Right forelimb (tissue), 1 donor: ENCODE data around the gene IL15RA.
"Not testable (repeated sequence)": the region's sequence is repeated elsewhere in the genome, so short reads cannot be mapped to it uniquely, and the experiment has no call there.

Source experiments
- DNase-seq: peaks from one replicate; pipeline ENCODE4 v3.0.0-alpha.2; 2018

Gene IL15RA

DNA sequence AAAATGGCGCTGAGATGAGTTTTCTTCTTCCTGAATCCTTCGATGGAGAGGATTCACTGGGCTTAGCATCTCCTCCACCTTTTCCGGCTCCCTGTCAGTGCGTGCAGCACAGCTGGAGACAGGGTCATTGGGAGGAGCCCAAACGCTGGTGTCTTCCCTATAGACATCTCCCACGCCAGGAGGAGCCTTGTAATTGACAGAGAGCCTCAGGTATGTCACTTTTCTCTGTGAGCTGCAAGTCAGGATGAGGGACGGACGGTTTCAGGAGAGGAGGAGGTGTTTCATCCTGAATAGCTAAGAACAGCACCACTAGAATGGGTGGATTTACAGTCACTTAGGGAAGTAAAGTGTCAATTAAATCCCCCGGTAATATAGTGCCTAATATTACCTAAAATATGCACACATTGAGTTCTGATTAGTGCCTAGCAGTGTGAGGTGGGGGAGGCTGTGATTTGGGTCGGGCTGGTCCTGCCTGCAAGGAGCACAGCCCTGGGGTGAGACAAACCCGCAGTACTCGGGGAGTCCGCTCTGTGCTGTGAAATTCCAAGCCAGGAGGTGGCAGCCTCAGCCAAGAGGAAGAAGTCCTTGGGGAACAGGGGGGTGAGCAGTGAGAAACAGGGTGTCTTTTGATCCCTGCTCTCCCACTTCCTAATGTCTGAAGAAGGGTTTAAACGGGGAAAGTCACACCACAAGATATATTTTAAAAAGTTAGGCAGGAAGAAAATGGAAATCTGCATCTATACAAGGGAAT lies 28.2 kb downstream of the IL15RA start:
- no peak for DNase-seq

DNA sequence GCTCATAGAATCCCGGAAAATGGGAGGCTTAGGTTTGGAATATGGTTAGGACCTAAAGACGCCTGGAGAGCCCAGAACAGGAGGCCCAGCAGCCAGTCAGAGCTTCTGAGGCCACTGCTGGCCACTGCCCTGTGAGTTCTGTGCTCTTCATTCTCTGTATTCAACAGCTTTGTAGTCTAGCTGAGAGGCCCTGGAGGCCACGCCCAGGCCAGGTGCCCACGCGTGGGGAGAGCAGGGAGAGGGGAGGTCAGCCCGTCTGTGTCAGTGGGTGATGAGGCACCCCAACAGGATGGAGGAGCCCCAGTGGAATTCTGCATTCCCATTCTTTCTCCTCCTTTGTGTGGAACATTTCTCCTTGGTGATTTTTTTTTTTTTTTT lies 29.1 kb downstream of the IL15RA start:
- DNase-seq = no peak

DNA sequence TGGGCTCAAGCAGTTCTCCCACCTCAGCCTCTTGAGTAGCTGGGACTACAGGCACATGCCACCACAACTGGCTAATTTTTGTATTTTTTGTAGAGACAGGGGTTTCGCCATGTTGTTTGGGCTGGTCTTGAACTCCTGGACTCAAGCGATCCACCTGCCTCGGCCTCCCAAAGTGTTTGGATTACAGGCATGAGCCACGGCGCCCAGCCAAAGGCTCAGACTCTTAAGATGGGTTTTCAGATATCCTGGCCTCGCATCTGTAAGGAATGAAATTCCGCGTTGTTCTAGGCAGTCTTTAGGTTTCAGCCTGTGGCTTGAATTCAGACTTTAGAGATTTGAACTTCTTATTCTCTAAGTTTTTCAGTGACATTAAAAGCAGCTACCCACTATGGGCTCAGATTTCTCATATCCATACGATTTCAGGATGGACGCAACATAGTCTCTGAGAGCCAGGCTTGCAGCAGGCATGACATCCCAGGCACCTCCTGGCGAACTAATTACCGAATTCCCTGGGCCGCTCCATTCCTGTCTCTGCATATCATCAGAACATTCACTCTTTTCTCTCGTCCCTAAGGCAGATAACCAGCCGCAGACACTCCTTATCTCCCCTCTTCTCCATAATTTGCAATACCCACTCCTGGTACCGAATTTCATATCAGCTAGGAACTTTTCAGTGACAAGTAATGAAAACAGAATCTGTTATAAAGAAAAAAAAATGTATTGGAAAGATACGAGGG lies 29.7 kb downstream of the IL15RA start:
- no peak for DNase-seq

DNA sequence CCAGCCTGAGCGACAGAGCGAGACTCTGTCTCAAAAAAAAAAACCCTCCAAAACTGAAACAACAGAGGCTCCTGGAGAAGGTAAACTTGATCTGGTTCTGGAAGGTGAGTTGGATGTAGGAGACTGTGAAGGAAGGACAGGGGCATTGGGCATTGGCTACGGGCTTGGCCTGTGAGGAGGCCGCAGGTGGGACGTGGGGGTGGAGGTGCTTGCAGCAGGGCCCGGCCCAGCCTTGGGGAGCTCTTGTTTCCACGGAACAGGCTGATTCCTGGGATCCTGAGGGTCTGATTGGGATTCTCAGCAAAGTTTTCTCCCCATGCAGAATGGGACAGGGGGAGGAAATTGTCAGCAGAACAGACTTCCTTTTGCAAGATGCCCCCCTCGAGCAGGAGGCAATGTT lies 30.6 kb downstream of the IL15RA start:
- DNase-seq = no peak

DNA sequence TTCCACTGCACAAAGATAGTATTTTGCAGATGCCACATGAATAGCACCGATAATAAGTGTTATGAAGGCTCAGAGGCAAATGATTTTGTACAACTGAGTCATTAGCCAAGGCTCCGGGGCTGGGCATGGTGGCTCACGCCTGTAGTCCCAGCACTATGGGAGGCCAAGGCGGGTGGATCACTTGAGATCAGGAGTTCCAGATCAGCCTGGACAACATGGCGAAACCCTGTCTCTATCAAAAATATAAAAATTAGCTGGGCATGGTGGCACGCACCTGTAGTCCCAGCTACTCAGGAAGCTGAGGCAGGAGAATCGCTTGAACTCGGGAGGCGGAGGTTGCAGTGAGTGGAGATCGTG lies 30.9 kb downstream of the IL15RA start:
- DNase-seq = not testable (repeated sequence)

DNA sequence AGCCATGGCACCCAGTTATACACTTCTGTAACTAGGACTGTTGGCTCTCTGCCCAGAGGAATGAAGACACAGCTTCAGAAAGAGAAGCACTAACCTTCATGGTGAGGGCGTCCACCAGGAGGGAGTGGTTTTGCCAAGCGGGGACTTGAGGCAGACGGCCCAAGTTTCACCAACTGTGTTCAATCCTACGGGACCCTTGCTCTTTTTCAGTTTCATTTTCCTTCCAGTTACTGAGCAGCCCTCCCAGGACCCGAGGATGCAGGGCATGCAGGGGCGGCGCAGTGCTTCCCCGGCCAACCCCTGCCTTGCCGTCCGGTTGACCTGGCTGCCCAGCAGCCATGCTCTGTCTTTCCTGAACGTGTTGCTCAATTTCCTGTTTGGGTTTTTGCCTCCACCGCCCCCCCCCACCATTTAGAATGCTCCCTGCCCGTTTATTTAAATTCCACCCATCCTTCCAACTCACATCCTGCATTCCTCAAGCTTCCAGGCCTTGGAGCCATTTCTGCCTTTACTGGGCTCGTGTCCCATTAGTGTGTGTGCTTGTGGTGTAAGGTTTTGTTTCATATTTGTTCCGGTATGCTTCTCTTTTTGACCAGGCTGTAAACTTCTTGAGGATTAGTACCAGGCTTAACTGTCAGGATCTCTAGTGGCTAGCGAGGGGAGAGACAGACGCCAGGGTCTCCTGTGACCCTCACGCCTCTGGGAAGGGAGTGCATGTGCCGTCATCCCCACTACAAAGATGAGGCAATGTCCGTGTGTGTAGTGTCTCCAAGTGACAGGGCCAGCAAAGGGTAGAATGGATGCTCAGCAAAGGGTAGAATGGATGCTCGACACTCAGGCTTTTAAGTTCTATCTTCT lies 31.6 kb downstream of the IL15RA start:
- peak; percentile 84 for DNase-seq

DNA sequence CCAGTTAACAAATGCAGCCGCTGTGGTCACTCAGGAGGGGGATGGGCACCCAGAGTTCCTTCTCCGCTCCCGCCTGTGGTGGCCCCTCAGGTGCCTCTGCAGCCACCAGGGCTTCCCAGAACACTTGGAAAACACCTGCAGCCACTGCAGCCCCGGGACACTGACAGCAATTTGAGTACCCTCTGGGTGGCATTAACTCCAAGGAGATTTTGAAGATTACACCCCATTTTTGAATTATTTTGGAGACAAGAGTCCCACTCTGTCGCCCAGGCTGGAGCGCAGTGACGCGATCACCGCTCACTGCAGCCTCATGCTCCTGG lies 32.2 kb downstream of the IL15RA start:
- DNase-seq = no peak

DNA sequence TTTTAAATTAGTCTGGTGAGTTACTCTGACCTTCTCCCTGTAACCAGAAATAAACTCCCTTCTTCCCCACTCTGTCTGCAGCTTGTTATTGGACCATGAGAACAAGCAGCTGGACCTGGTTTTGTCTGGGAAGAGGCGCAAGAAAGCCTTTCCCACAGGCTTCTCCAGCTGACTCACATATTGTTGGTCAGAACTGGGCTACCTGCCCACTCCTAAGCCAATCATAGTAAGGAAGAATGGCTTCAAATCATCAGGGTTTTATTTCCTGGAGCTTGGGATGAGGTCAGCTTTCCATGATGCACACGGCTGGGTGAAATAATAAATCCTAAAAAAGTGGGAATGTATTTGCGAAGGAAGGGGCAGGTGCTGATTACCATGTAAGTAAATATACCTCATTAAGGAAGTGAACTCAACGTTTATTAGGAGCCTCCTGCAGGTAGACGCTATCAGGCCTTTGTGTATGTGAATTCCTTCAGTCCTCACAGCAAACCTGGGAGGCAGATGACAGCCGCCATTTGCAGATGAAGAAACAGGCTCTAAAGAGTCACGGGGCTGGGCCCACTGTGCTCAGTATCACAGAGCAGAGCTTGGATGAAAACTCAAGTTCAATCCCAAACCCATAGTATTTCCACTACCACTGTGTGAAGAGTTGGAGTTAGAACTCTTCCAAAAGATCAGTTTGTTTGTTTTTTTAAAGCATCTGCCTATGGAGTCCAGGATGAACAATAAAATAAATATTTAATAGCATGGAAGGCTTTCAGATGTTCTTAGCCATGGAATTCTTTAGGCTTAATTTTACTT lies 32.8 kb downstream of the IL15RA start:
- peak; percentile 86 for DNase-seq

DNA sequence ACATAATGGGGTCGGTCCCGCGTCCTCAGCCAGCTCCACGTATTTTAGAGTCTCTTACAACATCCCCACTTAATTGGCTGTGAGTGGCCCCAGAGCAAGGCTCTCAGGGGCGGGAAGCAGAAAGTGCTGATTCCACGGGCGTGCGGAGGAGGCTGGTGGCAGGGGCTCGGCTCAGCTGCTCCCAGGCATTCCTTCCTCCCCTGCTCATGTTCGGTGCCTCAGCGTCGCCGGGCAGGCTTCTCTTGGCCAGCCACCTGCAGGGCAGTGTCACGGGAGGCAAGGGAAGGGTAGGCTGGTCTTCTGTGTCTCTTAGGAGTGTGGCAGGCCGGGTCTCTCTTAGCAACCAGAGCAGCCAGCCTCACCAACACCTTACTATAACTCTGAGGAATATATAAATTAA lies 33.8 kb downstream of the IL15RA start:
- DNase-seq = peak; percentile 66

DNA sequence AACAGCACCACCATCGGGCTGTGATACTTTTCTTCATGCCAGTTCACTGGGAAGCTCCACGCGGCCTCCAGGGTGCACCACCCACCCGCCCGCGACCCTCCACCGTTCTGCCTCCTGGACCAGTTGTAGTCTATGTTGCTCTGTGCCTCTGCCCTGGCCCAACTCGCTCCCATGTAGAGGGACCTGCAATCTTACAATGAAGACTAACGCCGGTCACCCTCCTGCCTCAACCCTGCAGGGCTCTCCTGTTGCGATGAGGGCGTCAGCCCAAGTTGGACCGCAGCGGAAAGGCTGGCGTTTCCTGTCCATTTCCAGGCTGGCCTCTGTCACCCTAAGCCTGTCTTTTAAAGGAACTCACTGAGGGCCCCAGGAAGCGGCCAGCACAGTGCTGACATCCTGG lies 34.9 kb downstream of the IL15RA start:
- DNase-seq = no peak

DNA sequence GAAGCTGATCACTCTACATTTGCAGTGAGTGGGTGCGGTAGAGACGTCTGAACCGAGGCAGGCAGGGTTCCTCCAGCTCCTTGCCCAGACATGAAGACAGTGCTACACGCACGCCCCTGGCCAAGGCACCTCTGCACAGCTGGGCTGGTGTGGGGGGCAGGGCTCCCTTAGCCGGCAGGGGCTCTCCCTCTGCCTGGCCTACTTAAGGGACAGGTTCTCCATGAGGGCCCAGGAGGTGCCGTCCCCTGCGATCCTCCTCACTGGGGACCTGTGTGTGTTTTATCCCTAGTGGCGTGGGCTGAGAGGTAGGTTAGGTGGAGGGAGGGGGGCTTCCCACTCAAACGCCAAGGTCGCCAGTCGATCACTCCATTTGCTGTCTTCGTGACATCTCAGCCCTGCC lies 35.3 kb downstream of the IL15RA start:
- no peak for DNase-seq

DNA sequence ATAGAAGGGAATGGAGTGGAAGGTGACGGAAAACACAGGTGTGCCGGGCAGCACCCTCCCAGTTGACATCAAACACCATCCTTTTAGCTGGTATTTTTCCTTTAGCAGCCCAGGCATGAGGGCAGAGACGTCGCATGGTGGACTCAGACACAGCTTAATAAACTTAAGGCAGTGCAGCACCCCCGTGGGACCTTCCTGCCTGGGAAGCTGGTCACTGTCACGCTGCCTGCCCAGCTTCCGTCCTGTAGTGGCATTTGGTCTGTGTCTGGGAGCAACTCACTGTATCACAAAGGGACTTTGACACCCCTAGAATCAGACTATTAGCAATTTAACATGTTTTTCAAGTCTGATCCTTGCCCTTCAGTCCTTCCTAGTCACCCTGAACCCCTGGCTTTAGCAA lies 35.8 kb downstream of the IL15RA start:
- no peak for DNase-seq

DNA sequence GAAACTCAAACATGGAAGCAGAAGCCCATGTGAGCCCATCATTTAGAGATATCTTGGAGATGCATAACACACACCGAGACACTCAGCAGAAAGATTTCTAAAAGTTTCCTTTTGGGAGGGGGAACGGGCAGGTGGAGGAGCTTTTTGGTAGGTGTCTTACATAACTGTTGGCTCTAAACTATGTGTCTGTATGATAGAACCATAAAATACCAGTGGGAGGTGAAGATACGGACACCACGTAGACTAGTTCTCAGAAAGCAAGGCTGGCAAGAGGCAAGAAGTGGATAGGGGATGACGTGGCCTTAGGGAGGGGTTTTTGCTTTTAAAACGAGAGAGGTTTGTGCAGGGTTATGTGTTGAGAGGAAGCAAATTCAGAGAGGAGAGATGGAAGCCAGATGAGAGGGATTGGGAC lies 36.5 kb downstream of the IL15RA start:
- no peak for DNase-seq

DNA sequence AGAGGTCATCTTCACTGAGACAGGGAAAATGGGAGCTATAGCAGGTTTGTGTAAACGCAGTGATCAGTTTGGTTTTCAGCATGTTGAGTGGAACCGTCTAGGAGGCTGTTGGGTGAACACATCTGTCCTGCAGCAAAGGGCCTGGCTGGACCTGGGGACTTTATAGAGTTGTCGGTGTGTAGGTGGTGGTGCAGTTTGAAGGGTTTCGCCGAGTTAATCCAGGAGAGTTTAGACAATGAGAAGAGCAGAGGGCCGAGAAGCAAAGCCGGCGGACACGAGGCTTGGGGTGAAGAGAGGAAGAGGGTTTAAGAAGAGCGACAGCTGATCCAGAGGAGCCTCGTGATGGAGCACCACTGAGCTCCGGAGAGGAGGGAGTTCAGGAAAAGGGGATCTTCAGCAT lies 39.1 kb downstream of the IL15RA start:
- no peak for DNase-seq

DNA sequence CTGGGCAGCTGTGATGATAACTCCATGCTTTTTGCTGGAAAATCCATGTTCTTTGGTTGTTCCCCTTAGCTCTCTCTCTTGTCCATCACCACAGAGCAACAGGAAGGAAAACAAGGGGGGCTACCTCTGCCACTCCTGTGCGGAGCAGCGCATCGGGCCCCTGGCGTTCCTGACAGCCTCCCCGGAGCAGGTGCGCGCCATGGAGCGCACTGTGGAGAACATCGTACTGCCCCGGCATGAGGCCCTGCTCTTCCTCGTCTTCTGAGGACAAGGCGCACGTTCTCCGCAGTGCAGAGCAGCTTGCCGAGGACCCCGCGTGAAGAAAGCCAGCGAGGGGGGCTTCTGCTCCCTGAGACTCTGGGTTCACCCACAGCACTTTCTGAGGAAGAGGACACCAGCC lies 40.3 kb downstream of the IL15RA start:
- DNase-seq = no peak

DNA sequence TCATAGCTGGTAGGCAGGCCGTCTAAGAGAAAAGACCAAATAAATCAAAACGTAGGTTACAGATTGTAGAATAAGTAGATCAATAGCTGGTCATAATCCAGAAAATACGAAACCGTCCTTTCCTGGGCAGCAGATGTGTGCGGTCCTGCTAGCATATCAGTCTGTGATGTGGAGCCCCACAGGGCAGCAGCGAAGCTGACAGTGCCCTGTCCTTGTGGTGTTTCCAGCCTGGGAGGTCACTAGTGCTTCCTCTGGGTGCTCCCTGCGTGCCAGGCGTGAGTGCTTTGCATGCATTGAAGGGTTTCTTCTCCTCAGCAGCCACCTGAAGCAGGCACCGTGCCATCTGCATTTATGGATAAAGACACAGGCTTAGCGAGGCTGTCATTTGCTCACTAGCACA lies 41.7 kb downstream of the IL15RA start:
- DNase-seq = no peak

DNA sequence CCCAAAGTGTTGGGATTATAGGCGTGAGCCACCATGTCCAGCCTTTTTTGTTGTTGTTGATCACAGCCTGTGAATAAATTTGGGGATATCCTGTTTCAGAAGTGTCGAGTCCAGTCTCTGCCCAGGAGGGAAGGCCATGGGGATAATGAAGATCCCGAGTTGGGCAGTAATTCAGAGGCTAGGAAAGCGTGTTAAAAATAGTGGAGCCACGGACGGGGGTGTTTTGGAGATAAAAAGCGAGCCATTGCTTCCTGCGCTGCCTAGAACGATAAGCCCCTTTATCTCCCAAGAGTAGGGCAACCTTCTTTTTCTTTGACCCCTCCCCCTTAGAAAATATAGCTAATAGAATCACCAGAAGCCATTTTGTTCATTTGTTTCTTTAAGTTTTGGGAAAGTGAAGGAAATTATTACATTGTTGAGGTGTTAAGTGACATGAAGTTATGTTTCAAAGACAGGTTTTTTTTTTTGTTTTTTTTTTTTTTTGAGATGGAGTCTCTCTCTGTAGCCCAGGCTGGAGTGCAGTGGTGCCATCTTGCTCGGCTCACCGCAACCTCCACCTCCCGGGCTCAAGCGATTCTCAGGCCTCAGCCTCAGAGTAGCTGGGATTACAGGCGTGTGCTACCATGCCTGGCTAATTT lies 43.3 kb downstream of the IL15RA start:
- DNase-seq = no peak

DNA sequence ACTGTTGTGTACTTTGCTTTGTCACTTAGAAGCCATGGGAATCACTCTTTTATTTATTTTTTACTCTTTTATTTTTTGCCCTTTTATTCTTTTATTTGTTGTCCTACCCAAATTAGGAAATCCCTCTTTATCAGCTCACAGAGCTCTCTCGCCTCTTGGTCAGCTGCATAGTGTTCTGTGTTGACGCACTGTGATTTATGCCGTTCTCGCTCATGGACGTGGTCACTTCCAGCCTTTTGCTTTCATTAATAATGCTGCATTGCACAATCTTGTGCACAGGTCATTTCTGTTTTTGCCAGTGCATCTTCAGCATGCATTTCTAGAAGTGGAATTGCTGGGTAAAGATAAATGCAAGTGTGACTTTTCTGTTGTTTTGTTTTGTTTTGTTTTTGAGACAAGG lies 45.0 kb downstream of the IL15RA start:
- DNase-seq = no peak

DNA sequence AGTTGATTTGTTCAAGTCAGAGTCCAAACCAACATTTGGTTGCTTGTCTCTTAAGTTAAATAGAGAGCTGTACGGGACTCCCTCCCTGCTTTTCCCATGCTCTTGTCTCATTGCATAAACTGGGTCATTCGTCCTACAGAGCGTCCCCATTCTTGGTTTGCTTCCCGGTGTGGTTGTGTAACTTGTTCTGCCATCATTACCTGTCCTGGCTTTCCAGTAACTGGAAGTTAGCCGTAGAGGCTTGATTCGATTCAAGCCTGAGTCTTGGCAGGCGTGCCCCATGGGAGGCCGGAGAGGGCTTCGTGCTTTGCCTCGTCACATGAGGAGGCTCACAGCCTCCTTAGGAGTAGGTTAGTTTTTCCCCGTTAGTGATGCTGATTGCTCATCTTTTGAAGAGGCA lies 47.1 kb downstream of the IL15RA start:
- no peak for DNase-seq

DNA sequence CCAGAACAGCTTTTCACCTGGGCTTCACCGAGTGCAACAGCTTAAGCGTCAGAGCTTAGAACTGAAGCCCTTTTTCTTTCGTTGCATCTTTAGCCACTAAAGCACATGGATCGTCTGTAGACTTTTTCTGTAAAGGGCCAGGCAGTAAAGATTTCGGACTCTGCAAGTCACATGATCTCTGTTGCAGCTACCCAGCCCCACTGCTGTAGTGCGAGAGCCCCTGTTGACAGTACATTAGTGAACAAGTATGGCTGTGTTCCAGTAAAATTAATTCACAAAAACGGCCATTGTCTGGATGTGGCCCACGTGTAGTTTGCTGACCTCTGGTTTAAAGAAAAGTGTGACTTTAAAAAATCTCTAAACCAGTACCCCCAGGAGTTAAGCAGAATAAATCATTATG lies 47.9 kb downstream of the IL15RA start:
- no peak for DNase-seq

DNA sequence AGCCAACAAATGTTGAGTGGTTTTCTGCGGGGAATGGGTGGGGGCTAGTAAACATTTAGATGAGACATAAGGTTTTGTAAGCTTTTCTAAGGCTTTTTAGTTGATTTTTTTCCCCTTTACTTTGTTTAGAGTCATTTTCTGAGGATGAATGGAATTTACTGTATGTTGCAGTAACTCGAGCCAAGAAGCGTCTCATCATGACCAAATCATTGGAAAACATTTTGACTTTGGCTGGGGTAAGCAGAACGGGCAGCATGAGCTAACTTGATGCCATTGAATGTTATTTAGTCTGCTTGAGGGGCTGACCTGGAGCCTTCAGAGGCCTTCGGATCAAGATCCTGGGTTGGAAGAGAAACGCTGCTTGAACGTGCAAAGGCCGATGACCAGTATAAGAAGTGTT lies 50.0 kb downstream of the IL15RA start:
- no peak for DNase-seq

DNA sequence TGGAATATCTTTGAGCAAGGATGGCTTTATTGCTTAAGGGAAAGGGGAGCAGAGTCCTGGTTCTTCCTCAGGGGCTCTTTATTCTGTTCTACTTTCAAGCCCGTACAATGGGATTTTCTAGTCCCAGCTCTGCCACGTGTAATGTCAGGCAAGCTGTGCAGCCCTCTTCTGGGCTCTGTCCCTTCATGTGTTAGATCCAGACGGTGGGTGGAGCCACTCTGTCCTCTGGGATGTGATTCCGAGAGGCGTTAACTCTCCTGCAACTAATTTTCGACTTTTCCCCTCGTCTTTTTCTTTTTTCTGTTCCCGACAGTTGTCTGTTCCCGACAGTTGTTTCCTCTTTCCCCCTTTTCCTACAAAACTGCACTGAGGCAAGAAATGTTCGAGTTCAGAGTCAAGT lies 52.5 kb downstream of the IL15RA start:
- no peak for DNase-seq

DNA sequence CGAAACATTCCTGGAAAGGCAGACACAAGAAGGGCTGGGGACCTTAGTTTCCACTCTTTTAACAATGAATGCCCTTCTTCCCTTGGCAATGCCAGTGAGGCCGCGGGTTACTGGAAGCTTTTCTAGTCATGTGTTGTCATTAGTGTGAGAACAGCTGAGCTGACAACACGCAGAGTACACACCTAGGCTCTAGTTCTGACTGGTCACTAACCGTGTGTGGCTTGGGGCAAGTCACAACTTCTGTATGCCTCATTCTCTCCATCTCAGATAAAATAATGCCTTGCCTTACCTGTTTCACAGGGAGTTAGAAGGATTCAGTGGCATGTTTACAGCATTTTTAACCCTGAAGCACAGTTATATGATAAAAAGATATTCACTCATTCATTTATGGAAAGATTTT lies 55.6 kb downstream of the IL15RA start:
- no peak for DNase-seq
